Activated CD4-positive, alpha-beta T cell treated with anti-CD3 and anti-CD28 coated beads, Interleukin-2, Interleukin-6, amounts not matched to agents 100 ng/mL and 50 ng/mL, durations not matched to agents 16 hours and 8 hours (primary cell): ENCODE results near the gene CPO.

Experiments
- DNase-seq: peaks from one replicate; pipeline ENCODE4 v3.0.0-alpha.2; 2020

CPO gene

GRCh38 chr2:206978746-206979145 is 39.4 kb downstream of the CPO start:
- no peak for DNase-seq

- DNase-seq: no peak
Observed at GRCh38 chr2:206979365-206979764, 40.0 kb downstream of the CPO start.

- DNase-seq: no peak
Observed at GRCh38 chr2:206979922-206980321, 40.6 kb downstream of the CPO start.

GRCh38 chr2:206980413-206980812 is 41.1 kb downstream of the CPO start:
- no peak for DNase-seq

- no peak for DNase-seq
Observed at GRCh38 chr2:206981086-206981674, 41.9 kb downstream of the CPO start.

- DNase-seq: peak; percentile 44
Observed at GRCh38 chr2:206981739-206982340, 42.5 kb downstream of the CPO start.

- DNase-seq: no peak
Observed at GRCh38 chr2:206982360-206982955, 43.1 kb downstream of the CPO start.

GRCh38 chr2:206983161-206983859 is 44.0 kb downstream of the CPO start:
- DNase-seq: no peak

- DNase-seq: no peak
Observed at GRCh38 chr2:206984206-206984605, 44.9 kb downstream of the CPO start.

- DNase-seq: no peak
Observed at GRCh38 chr2:206986943-206987342, 47.6 kb downstream of the CPO start.

GRCh38 chr2:206987810-206988209 is 48.5 kb downstream of the CPO start:
- DNase-seq: no peak

- no peak for DNase-seq
Observed at GRCh38 chr2:206988884-206989283, 49.6 kb downstream of the CPO start.

- peak; percentile 25 for DNase-seq
Observed at GRCh38 chr2:206989311-206989710, 50.0 kb downstream of the CPO start.

- DNase-seq: no peak
Observed at GRCh38 chr2:206990360-206990759, 51.0 kb downstream of the CPO start.

- DNase-seq: no peak
Observed at GRCh38 chr2:206991070-206991469, 51.8 kb downstream of the CPO start.

- DNase-seq: no peak
Observed at GRCh38 chr2:206993396-206993911, 54.1 kb downstream of the CPO start.

- no peak for DNase-seq
Observed at GRCh38 chr2:206993964-206994363, 54.6 kb downstream of the CPO start.

- DNase-seq: no peak
Observed at GRCh38 chr2:206996556-206997065, 57.3 kb downstream of the CPO start.

- DNase-seq: no peak
Observed at GRCh38 chr2:207008105-207008990, 69.0 kb downstream of the CPO start.

- DNase-seq: no peak
Observed at GRCh38 chr2:207012461-207012860, 73.1 kb downstream of the CPO start.

GRCh38 chr2:207014424-207014823 is 75.1 kb downstream of the CPO start:
- no peak for DNase-seq

GRCh38 chr2:207015901-207016300 is 76.6 kb downstream of the CPO start:
- no peak for DNase-seq
